HG03064 (cell line): ENCODE results near the gene CRY1.

Experiments used
- ATAC-seq: cut with Tn5 transposase; IDR thresholded peaks from one replicate; pipeline ENCODE4 v1.9.1; 2021; ENCODE audit warnings: low read depth; ENCODE audit not compliant: unreplicated experiment

CRY1 gene

GRCh38 chr12:106974511-106974910 lies 118.8 kb downstream of the CRY1 start:
- ATAC-seq, result peak; percentile 90

DNA sequence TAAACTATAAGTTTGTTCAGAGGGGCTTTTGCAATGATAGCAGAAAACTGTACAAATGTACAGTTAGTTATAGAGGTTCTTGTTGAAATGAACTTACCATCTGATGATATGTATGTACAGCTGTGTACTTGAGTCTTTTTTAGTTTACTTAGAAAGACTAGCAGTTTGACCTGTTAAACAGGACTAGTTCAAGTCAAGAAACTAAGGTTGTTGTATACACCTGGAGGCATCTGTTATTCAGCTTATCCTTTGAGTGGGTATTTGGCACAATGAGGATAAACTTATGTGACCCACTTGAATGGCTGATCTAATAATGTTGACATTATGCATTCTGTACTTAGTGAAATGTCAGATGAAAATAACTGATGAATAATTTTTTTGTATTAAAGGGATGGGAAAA lies 119.8 kb downstream of the CRY1 start:
- no peak for ATAC-seq

DNA sequence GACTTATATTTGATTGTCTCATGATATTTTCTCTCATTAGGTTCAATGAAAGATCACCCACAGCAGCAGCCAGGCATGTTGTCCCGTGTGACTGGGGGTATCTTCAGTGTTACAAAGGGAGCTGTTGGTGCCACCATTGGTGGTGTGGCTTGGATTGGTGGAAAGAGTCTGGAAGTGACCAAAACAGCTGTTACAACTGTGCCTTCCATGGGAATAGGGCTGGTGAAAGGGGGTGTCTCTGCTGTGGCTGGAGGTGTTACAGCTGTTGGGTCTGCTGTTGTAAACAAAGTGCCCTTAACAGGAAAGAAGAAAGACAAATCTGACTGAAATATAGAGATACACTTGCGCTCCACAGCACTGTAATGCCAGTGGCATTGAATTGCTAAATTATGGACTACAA lies 122.3 kb downstream of the CRY1 start:
- no peak for ATAC-seq

DNA sequence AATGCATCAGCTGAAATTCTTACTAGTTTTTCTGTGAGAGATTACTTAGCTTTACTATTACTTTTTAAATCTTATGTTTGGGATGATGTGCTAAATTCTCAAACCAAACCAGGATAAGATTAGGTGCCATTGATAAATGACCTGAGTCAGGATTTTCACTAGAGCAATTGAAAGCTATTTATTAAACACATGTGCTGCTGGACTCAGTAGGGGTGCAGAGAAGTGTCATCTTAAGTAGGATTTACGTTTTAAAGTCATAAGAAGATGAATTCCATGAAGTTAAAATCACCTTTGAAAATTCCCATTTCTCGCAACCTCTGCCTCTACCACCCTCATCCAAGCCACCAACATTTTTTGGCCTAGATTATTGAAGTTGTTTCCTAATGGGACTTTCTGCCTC lies 128.8 kb downstream of the CRY1 start:
- ATAC-seq, result no peak

DNA sequence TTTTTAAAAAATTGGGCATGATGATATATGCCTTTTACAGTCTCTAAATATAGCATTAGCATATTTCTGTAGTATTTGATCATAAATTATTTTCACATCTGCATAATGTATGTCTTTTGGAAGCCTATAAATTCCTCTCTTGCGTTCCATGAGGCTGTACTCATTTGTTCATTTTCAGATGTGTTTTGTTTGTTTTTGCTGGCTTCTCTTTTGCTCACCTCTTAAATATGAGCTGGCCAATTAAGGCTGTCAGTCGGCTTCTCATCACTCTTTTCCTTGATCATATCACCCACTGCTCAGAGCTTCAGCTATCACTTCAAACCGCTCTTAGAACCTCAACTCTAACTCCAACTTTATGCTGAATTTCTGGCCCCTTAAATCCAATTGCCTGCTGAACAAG lies 131.1 kb downstream of the CRY1 start:
- ATAC-seq, result no peak

GRCh38 chr12:106960443-106960842 lies 132.9 kb downstream of the CRY1 start:
- no peak for ATAC-seq

DNA sequence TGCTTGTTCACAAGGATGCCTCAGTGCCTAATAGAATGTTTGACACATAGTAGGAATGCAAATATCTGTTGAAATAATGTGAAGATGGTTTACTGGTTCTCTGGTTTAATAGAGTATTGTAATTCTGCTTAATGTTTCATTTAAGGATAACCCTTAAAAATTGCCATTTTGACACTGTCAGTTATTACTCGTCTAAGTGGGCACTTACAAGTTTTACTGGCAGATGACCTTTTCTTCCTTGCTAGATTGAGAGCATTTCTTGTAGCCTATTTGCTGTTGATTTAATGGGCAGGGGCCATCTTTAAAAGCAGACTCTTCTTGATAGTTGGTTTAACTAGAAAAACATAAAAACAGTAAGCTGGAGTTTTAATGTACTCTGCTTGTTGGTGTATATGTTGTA lies 135.8 kb downstream of the CRY1 start:
- no peak for ATAC-seq

GRCh38 chr12:106956048-106956578 lies 137.2 kb downstream of the CRY1 start:
- peak; percentile 36 for ATAC-seq

- peak; percentile 75 for ATAC-seq
These were observed 137.8 kb downstream of the CRY1 start, which contains the start of gene TMEM263 for GRCh38 chr12:106955377-106956047. Gene TMEM263, plus strand, starts transcription at chr12:106955907. Its CDS starts 11,210 bp downstream, at chr12:106967117.

GRCh38 chr12:106954462-106955376 lies 138.6 kb downstream of the CRY1 start:
- peak; percentile 12 for ATAC-seq

- ATAC-seq, result no peak
These were observed 139.7 kb downstream of the CRY1 start for GRCh38 chr12:106953352-106954250.

- ATAC-seq, result no peak
These were observed 142.8 kb downstream of the CRY1 start for GRCh38 chr12:106950591-106950990.

DNA sequence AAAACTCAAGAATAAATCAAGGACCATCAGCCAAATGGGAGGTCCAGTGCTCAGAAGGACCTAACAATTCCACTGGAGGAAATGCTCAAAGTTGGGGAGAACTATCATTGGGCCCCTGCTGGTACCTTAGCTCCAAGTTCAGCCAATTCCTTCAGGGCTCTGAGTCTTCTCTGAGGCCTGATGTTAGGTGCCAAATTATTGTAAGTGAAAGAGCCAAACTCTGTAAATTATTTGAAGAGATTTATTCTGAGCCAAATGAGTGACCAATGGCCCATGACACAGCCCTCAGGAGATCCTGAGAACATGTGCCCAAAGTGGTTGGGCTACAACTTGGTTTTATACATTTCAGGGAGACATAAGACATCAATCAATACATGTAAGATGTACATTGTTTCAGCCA lies 145.9 kb downstream of the CRY1 start:
- no peak for ATAC-seq

GRCh38 chr12:106945261-106945851 lies 148.0 kb downstream of the CRY1 start:
- ATAC-seq, result no peak

DNA sequence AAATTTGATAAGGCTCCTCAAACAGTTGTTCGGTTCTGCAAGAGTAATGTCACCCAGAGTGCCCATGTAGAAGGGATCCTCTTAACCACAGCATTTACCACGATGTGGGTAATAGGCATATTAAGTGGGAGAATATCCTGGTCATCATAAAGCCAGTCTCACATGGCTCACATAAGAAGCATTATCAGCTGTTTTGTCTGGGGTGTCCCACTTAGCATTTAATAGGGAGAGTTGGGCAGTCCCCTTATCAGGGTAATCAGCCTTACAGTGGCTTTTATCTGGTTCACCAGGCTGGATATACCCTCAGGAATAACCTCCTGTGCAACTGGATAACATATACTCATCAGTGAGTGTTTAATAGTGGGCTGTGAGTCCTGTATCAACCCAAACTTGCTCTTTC lies 150.6 kb downstream of the CRY1 start:
- ATAC-seq, result no peak

- no peak for ATAC-seq
These were observed 151.7 kb downstream of the CRY1 start for GRCh38 chr12:106941481-106942156.
